Endothelial cell (in vitro differentiated cells): ENCODE measurements around the gene CBY3. TPM values are rescaled to one million over a fixed set of nuclear protein-coding genes. Genes with fewer than 3 reads are reported as not detected.
"Not testable (repeated sequence)": the region's sequence is repeated elsewhere in the genome, so short reads cannot be mapped to it uniquely, and the experiment has no call there.

Experiments
- DNase-seq: peaks from one replicate; pipeline ENCODE4 v3.0.0; 2021; ENCODE audit warnings: low spot score
- H3K27ac Mint-ChIP-seq: one replicate; pipeline ENCODE4 v1.8.0; 2021; ENCODE audit warnings: mixed read lengths, inconsistent platforms; ENCODE audit not compliant: unreplicated experiment
- H3K27me3 Mint-ChIP-seq: one replicate; pipeline ENCODE4 v1.8.0; 2021; ENCODE audit warnings: mild to moderate bottlenecking, moderate library complexity, mixed read lengths, inconsistent platforms; ENCODE audit not compliant: unreplicated experiment
- H3K36me3 Mint-ChIP-seq: one replicate; pipeline ENCODE4 v1.8.0; 2021; ENCODE audit warnings: mild to moderate bottlenecking, low read depth, mixed read lengths, inconsistent platforms; ENCODE audit not compliant: unreplicated experiment
- H3K4me1 Mint-ChIP-seq: one replicate; pipeline ENCODE4 v1.8.0; 2021; ENCODE audit warnings: mild to moderate bottlenecking, mixed read lengths, inconsistent platforms; ENCODE audit not compliant: unreplicated experiment
- H3K4me3 Mint-ChIP-seq: one replicate; pipeline ENCODE4 v1.8.0; 2021; ENCODE audit warnings: mild to moderate bottlenecking, mixed read lengths, inconsistent platforms; ENCODE audit not compliant: unreplicated experiment
- H3K9me3 Mint-ChIP-seq: one replicate; pipeline ENCODE4 v1.8.0; 2021; ENCODE audit warnings: mixed read lengths, inconsistent platforms; ENCODE audit not compliant: unreplicated experiment
- total RNA-seq: library from RNA; stranded (reverse); fragmentation: NEBNext Ultra II Directional; extraction: Animal tissue kit (Norgen Biotek cat#: 25700); gene quantifications from one replicate; pipeline ENCODE4 v1.2.1, GENCODE V29; 2021; ENCODE audit not compliant: unreplicated experiment
- TF ChIP-seq, protein P1 (sequence below): fragments of 200-600 bp; sonication (generic); IDR thresholded peaks from one replicate; pipeline ENCODE4 v1.5.0; 2021; ENCODE audit warnings: antibody characterized with exemption; ENCODE audit not compliant: unreplicated experiment

CBY3 gene
- total RNA-seq, 1 donor from 2014 or later, result not detected

DNA sequence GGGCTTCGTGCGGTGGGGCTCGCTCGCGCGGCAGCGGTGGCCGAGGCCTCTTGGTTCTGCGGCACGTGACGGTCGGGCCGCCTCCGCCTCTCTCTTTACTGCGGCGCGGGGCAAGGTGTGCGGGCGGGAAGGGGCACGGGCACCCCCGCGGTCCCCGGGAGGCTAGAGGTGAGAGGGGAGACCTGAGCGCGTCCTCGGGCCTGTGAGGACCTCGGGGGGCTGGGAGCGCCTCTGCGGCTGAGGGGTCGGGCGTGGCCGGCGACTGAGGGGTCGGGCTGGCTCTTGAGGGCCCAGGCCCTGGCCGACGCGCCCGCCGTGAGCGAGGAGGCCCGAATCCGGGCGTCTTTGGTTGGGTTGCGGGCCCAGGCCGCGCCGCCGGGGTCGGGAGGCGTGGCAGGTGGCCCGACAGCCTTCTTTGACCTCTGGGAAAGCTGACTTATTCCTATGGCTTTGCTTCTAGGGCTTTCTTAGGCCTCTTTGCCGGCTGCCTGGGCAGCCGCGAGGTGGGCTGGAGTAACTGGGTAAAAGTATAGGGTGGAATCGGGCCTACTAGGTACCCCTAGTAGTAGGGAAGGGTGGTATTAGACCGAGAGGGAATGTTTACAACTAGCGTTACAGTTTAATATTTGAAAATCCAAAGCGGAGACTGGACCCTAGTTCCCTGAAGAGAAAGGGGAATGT, 18.2 kb upstream of the CBY3 start, which contains the start of gene CANX:
Gene CANX, plus strand, starts transcription at position 33 of the 681 bp plus-strand sequence. CDS start 6,715 bp downstream, outside the sequence.
- peak within 1 kb of the TSS; percentile 98 for H3K27ac Mint-ChIP-seq
- peaks cover 5% of the 10 kb centered on the region for H3K27me3 Mint-ChIP-seq
- TF ChIP-seq, protein P1, sequence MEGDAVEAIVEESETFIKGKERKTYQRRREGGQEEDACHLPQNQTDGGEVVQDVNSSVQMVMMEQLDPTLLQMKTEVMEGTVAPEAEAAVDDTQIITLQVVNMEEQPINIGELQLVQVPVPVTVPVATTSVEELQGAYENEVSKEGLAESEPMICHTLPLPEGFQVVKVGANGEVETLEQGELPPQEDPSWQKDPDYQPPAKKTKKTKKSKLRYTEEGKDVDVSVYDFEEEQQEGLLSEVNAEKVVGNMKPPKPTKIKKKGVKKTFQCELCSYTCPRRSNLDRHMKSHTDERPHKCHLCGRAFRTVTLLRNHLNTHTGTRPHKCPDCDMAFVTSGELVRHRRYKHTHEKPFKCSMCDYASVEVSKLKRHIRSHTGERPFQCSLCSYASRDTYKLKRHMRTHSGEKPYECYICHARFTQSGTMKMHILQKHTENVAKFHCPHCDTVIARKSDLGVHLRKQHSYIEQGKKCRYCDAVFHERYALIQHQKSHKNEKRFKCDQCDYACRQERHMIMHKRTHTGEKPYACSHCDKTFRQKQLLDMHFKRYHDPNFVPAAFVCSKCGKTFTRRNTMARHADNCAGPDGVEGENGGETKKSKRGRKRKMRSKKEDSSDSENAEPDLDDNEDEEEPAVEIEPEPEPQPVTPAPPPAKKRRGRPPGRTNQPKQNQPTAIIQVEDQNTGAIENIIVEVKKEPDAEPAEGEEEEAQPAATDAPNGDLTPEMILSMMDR, result no peak
- DNase-seq, result no peak
- H3K4me3 Mint-ChIP-seq, result peak within 1 kb of the TSS; percentile 99
- H3K9me3 Mint-ChIP-seq, result no peaks in the 10 kb centered on the region
- peaks cover 20% of the 10 kb centered on the region for H3K36me3 Mint-ChIP-seq
- H3K4me1 Mint-ChIP-seq, result peaks cover 36% of the 10 kb centered on the region

DNA sequence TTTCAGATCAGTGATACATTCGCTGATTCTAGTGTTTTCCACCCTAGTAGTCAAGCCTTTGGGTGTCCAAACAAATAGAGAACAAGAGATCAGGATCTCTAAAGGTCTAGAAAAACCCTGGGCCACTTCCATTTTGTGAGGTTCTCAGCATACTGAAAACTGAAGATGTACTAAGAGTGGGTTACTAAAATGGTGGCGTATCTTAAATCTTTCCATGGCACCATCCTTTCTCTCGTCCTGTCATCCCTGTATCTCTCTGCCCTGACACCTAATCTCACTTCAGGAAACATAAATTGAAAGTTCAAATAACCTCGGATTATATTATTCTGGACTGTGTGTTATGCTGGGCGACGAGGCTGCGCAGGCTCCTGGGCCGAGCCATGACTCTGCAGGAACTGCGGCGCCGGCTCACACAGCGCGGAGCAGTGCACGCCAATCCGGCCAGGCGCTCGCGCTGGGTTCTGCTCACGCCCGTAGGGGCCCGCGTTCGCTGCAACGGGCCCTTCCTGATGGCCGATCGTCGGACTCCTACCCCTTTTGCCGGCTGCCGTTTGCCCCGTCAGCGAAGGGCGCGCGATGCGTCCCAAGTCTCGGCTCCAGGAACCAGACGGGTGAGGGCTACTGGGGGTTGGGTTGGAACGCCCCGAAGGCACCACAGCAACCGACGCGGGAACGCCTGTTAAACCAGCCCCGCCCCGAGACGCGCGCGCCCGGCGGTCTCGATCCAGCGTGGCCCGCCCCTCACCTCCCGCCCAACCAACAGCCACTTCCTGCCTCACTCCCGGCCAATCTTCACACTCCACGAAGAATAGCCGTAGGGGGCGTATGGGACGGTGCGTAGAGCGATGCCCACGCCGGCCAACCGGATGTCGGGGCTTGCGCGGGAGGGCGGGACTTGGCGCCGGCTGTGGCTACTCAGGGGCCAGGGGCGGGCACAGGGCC, 17.4 kb upstream of the CBY3 start:
- Mint-ChIP-seq H3K4me3 (peak overlapping the region; percentile 99), H3K27ac (peak overlapping the region; percentile 98), H3K27me3 (peaks cover 5% of the 10 kb centered on the region), H3K36me3 (peaks cover 12% of the 10 kb centered on the region), H3K4me1 (peaks cover 30% of the 10 kb centered on the region), H3K9me3 (no peaks in the 10 kb centered on the region)
- TF ChIP-seq, protein P1, result no peak
- peak; percentile 98 for DNase-seq

DNA sequence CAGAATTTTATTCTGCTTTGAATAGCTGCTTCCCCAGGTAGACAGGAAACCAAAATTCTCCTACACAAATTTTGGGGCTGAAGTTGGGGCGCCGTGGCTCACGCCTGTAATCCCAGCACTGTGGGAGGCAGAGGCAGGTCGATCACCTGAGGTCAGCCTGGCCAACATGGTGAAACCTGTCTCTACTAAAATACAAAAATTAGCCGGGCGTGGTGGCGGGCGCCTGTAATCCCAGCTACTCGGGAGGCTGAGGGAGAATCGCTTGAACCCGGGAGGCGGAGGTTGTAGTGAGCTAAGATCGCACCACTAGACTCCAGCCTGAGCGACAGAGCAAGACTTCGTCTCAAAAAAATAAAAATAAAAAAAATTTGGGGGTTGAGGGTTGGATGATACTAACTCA, 16.7 kb upstream of the CBY3 start:
- H3K4me3 Mint-ChIP-seq, result not testable (repeated sequence)

DNA sequence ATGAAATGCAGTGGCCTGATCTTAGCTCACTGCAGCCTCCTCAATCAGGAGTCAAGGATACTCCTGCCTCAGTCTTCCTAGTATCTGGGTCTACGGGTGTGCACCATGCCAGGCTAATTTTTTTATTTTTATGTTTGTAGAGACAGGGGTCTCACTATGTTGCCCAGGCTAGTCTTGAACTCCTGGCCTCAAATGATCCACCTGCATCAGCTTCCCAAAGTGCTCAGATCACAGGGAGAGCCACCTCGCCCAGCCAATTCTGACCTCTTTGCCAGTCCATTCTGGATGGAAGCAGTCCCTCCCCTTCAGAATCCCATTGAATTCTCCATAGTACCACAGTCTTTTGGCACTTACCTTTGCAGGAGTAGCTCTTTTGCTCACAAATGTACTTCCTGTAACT, 16.3 kb upstream of the CBY3 start:
- no peak overlapping the region for H3K27ac Mint-ChIP-seq
- peaks cover 5% of the 10 kb centered on the region for H3K27me3 Mint-ChIP-seq
- DNase-seq, result no peak
- peaks cover 25% of the 10 kb centered on the region for H3K4me1 Mint-ChIP-seq
- H3K36me3 Mint-ChIP-seq, result peaks cover 8% of the 10 kb centered on the region
- H3K9me3 Mint-ChIP-seq, result no peaks in the 10 kb centered on the region
- TF ChIP-seq, protein P1, result no peak
- H3K4me3 Mint-ChIP-seq, result no peak overlapping the region

More for the DNA sequence above, 16.7 kb upstream of the CBY3 start:
- Mint-ChIP-seq H3K36me3 (peaks cover 12% of the 10 kb centered on the region), H3K27ac (peak overlapping the region; percentile 98), H3K4me1 (peaks cover 30% of the 10 kb centered on the region)
- H3K9me3 Mint-ChIP-seq, H3K27me3 Mint-ChIP-seq, DNase-seq: not testable (repeated sequence)

DNA sequence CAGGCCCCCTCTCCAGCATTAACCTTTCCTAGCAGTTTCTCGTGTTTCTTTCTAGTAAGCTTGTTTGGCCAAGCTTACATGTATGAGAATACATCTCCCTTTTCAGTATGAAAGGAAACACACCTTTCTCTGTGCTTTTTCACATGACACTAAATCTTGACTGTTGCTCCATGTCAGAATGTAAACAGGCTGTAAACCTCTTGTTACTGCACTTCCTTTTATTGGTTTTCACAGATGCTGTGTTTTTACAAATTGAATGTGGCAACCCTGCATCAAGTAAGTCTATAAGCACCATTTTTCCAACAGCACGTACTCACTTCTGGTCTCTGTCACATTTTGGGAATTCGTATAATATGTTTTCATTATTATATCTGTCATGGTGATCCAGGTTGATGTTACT, 15.8 kb upstream of the CBY3 start:
- Mint-ChIP-seq H3K27me3 (peaks cover 5% of the 10 kb centered on the region), H3K36me3 (peaks cover 8% of the 10 kb centered on the region), H3K27ac (peak overlapping the region; percentile 2), H3K4me1 (peaks cover 23% of the 10 kb centered on the region), H3K4me3 (no peak overlapping the region), H3K9me3 (no peaks in the 10 kb centered on the region)
- TF ChIP-seq, protein P1, result no peak
- no peak for DNase-seq
